Left forelimb (tissue), 1 donor: ENCODE data around the gene SFPQ.
"Not testable (repeated sequence)": the region's sequence is repeated elsewhere in the genome, so short reads cannot be mapped to it uniquely, and the experiment has no call there.

Experiments
- DNase-seq: peaks from one replicate; pipeline ENCODE4 v3.0.0-alpha.2; 2018; ENCODE audit warnings: low spot score

SFPQ gene

DNA sequence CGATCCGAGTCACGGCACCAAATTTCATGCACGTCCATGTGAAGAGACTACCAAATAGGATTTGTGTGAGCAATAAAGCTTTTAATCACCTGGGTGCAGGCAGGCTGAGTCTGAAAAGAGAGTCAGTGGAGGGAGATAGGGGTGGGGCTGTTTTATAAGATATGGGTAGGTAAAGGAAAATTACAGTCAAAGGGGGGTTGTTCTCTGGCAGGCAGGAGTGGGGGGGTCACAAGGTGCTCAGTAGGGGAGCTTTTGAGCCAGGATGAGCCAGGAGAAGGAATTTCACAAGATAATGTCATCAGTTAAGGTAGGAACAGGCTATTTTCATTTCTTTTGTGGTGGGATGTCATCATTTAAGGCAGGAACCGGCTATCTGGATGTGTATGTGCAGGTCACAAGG, 55.4 kb downstream of the SFPQ start:
- DNase-seq, result not testable (repeated sequence)

DNA sequence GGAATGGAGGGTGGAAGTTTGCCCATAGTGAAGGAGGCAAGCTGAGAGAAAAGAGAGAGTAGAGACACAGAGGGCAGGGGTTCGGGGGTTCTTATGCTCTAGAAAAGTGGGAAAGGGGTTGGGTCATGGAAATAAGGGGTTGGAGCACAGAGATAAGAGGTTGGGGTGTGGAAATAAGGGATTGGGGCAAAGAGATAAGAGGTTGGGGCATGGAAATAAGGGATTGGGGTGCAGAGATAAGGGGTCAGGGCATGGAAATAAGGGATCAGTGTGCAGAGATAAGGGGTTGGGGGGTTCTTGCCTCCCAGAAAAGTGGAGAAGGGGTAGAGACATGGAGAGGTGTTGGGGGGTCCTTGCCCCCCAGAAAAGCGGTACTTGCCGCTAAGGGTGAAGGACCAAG, 56.2 kb downstream of the SFPQ start:
- DNase-seq, result no peak
